Stomach smooth muscle (tissue), 2 donors: Measurements from ENCODE around the gene ECHDC3.

Source experiments
- H3K27ac ChIP-seq: one replicate; pipeline ENCODE4 v1.7.0; 2013; ENCODE audit warnings: mild to moderate bottlenecking, low read length, inconsistent platforms
- H3K27me3 ChIP-seq, 2 donors: one replicate each; pipeline ENCODE4 v1.7.0; 2013; ENCODE audit warnings: low read length in 2 of 2; ENCODE audit not compliant: insufficient read depth in 2 of 2, control insufficient read depth in 1 of 2
- H3K36me3 ChIP-seq, 2 donors: one replicate each; pipeline ENCODE4 v1.7.0; 2013; ENCODE audit warnings: low read length in 2 of 2; ENCODE audit not compliant: control insufficient read depth in 2 of 2, insufficient read depth in 2 of 2
- H3K4me1 ChIP-seq: one replicate; pipeline ENCODE4 v1.7.0; 2013; ENCODE audit warnings: low read length; ENCODE audit not compliant: control insufficient read depth, insufficient read depth
- H3K4me3 ChIP-seq, 2 donors: one replicate each; pipeline ENCODE4 v1.7.0; 2013; ENCODE audit warnings: low read length in 2 of 2
- H3K9ac ChIP-seq, 2 donors: one replicate each; pipeline ENCODE4 v1.7.0; 2013; ENCODE audit warnings: low read length in 2 of 2, mild to moderate bottlenecking in 1 of 2
- H3K9me3 ChIP-seq, 2 donors: one replicate each; pipeline ENCODE4 v1.7.0; 2013; ENCODE audit warnings: low read length in 2 of 2; ENCODE audit not compliant: control insufficient read depth in 2 of 2
- donor health status: healthy.
- donor health status: Pancreatic carcinoma.

ECHDC3 gene

GRCh38 chr10:11783558-11783865, 41.3 kb downstream of the ECHDC3 start:
- Histone ChIP-seq H3K36me3 (no peaks in the 10 kb centered on the region), H3K27ac (no peak overlapping the region), H3K4me3 (no peak overlapping the region), H3K9ac (no peak overlapping the region), H3K27me3 (peaks cover 0 to 2% of the 10 kb centered on the region in 2 donors), H3K4me1 (no peaks in the 10 kb centered on the region), H3K9me3 (no peaks in the 10 kb centered on the region)

DNA sequence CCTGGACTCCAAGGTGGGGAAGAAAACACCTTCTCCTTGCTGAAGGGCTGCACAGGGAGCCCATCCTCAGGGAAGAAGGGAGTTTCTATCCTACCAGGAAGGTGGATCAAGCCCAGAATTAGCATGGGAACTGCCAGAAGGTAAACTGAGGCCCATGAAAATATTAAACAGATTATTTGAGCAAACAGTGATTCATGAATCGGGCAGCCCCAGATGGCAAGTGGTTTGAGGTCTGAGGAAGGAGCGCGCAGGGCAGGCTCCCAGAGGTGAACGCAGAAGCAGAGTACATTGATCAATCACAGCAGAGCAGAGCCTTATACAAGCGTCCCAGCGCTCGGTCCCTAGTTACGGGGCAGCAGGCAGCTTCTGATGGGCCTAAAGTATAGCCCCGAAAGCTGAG, 45.2 kb downstream of the ECHDC3 start:
- Histone ChIP-seq H3K9me3 (no peaks in the 10 kb centered on the region), H3K36me3 (no peaks in the 10 kb centered on the region), H3K27ac (no peak overlapping the region), H3K4me1 (no peaks in the 10 kb centered on the region), H3K4me3 (no peak overlapping the region), H3K9ac (no peak overlapping the region), H3K27me3 (peaks cover 2 to 6% of the 10 kb centered on the region in 2 donors)

- Histone ChIP-seq H3K9ac (no peak overlapping the region), H3K9me3 (no peaks in the 10 kb centered on the region), H3K27me3 (peaks cover 2 to 6% of the 10 kb centered on the region in 2 donors), H3K27ac (no peak overlapping the region), H3K4me3 (no peak overlapping the region), H3K36me3 (no peaks in the 10 kb centered on the region), H3K4me1 (no peaks in the 10 kb centered on the region)
These were observed 45.7 kb downstream of the ECHDC3 start for GRCh38 chr10:11787846-11788245.

DNA sequence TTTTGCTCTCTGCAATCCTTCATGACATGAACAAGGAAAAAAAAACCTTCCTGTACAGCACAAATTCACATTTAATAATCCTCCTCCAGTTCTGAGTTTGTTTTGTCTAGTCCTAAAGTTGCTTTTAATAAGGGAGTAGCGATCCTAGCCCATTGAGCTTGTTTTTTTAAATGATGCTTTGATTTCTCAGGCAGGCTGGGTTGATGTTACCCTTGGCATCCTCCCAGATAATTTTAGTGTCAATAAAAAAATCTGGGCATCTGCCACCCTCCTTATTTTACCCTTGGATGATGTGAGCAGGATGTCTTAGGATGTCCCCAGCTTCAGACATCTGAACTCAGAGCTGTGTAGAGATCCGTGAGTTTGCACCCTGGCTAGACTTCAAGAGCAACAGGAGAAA, 47.1 kb downstream of the ECHDC3 start:
- H3K27ac ChIP-seq = no peak overlapping the region
- H3K4me3 ChIP-seq = no peak overlapping the region
- H3K9ac ChIP-seq = no peak overlapping the region
- no peaks in the 10 kb centered on the region for H3K36me3 ChIP-seq
- H3K27me3 ChIP-seq = peaks cover 2 to 6% of the 10 kb centered on the region in 2 donors
- H3K4me1 ChIP-seq = no peaks in the 10 kb centered on the region
- H3K9me3 ChIP-seq = no peaks in the 10 kb centered on the region

DNA sequence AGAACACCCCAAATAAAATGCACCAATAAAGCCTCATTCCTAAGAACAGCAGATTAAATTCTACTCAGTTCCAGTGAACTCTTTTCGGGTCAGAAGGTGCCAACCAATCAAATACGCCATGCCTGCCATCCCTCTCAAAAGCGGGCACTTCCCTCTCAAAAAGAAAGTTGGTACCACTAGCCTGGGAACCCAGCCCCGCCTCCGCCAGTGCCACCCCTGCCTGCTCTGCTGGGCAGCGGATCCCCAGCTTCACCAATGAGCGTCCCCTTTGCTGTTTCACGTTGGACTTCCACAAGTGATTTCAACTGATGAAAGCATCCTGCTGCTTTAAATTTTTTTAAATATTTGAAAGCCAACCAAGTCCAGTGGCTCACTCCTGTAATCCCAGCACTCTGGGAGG, 47.8 kb downstream of the ECHDC3 start:
- no peaks in the 10 kb centered on the region for H3K36me3 ChIP-seq

GRCh38 chr10:11793762-11794479, 51.7 kb downstream of the ECHDC3 start:
- H3K27ac ChIP-seq = no peak overlapping the region

More for the DNA sequence above, 47.8 kb downstream of the ECHDC3 start:
- Histone ChIP-seq H3K9me3 (no peaks in the 10 kb centered on the region), H3K27ac (no peak overlapping the region), H3K4me1 (no peaks in the 10 kb centered on the region), H3K27me3 (peaks cover 2 to 3% of the 10 kb centered on the region in 2 donors), H3K9ac (no peak overlapping the region), H3K4me3 (no peak overlapping the region)

DNA sequence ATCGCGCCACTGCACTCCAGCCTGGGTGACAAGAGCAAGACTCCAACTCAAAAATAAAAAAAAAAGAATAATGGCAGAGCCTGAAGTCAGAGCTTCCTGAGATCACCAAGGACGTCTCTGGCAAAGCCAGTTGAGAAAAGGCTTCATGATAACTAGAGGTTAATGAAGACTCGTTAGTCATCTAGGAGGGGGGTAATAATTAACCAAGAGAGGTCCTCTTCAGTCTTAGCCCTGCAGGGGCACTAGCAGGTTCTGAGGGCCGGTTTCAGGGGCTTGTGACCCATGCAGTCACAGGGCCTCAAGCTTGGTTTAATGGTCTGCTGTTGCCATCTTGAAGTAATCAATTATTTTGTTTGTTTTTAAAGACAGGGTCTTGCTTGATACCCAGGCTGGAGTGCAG, 52.4 kb downstream of the ECHDC3 start:
- H3K4me3 ChIP-seq = no peak overlapping the region

More at GRCh38 chr10:11793762-11794479, 51.7 kb downstream of the ECHDC3 start:
- H3K9ac ChIP-seq = no peak overlapping the region
- no peaks in the 10 kb centered on the region for H3K9me3 ChIP-seq
- no peaks in the 10 kb centered on the region for H3K36me3 ChIP-seq
- H3K4me3 ChIP-seq = no peak overlapping the region
- no peaks in the 10 kb centered on the region for H3K4me1 ChIP-seq
- H3K27me3 ChIP-seq = peaks cover 2 to 3% of the 10 kb centered on the region in 2 donors

GRCh38 chr10:11795101-11795920, 53.1 kb downstream of the ECHDC3 start:
- H3K4me3 ChIP-seq = no peak overlapping the region
- no peaks in the 10 kb centered on the region for H3K9me3 ChIP-seq
- peaks cover 2 to 3% of the 10 kb centered on the region in 2 donors for H3K27me3 ChIP-seq
- no peak overlapping the region for H3K9ac ChIP-seq
- H3K36me3 ChIP-seq = no peaks in the 10 kb centered on the region
- no peaks in the 10 kb centered on the region for H3K4me1 ChIP-seq
- no peak overlapping the region for H3K27ac ChIP-seq

More for the DNA sequence above, 52.4 kb downstream of the ECHDC3 start:
- H3K9me3 ChIP-seq = no peaks in the 10 kb centered on the region
- H3K27me3 ChIP-seq = peaks cover 2 to 3% of the 10 kb centered on the region in 2 donors
- no peaks in the 10 kb centered on the region for H3K36me3 ChIP-seq
- H3K9ac ChIP-seq = no peak overlapping the region
- no peak overlapping the region for H3K27ac ChIP-seq
- H3K4me1 ChIP-seq = no peaks in the 10 kb centered on the region

- no peaks in the 10 kb centered on the region for H3K4me1 ChIP-seq
- no peaks in the 10 kb centered on the region for H3K27me3 ChIP-seq
- H3K27ac ChIP-seq = no peak overlapping the region
- H3K4me3 ChIP-seq = no peak overlapping the region
- H3K9me3 ChIP-seq = no peaks in the 10 kb centered on the region
- H3K36me3 ChIP-seq = no peaks in the 10 kb centered on the region
- no peak overlapping the region for H3K9ac ChIP-seq
These were observed 54.3 kb downstream of the ECHDC3 start for GRCh38 chr10:11796474-11796873.

DNA sequence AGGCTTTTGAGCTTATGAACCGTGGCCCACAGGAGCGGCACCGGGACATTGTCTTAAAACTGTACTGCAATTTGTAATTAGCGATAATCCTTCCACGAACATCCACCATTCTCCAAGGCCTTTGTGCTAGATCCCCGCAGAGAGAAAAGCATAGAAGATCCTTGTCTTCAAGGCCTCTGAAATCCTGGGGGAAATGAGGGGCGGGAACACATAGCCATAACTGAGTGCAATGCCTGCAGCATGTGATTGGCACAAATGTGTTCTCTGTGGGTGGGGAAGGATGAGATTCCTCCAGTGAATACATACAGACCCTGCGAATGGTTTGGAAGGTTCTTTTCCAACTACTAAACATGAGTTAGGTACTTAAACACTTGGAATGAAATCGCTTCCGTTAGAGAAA, 55.1 kb downstream of the ECHDC3 start:
- H3K27ac ChIP-seq = no peak overlapping the region
- no peak overlapping the region for H3K9ac ChIP-seq
- H3K9me3 ChIP-seq = no peaks in the 10 kb centered on the region
- no peaks in the 10 kb centered on the region for H3K36me3 ChIP-seq
- no peak overlapping the region for H3K4me3 ChIP-seq
- H3K4me1 ChIP-seq = no peaks in the 10 kb centered on the region
- no peaks in the 10 kb centered on the region for H3K27me3 ChIP-seq
